GM12892 (cell line): Measurements from ENCODE around the gene SPG7.

ENCODE experiments used
- POLR2A ChIP-seq: IDR thresholded peaks from 2 replicates; pipeline ENCODE4 v1.6.1; 2011; ENCODE audit warnings: low read depth, low read length, control low read depth
- POLR2AphosphoS5 ChIP-seq: IDR thresholded peaks from 2 replicates; pipeline ENCODE4 v1.6.1; 2011; ENCODE audit warnings: low read depth, low read length, control low read depth

DNA sequence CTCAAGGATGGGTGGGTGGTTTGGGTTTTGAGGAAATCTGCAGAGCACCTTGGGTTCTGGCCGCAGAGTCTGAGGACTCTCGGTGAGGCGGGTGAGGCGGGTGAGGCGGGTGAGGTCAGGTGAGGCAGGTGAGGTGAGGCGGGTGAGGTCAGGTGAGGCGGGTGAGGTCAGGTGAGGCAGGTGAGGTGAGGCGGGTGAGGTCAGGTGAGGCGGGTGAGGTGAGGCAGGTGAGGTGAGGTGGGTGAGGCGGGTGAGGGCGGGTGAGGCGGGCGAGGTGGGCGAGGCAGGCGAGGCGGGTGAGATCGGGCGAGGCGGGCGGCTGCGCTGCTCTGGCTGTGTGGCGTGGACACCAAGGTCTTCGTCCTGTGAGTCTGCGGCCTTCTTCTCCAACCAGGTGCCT lies 28.2 kb downstream of the SPG7 start:
- TF ChIP-seq POLR2A = no peak
- no peak for TF ChIP-seq POLR2AphosphoS5
